Measurements from ENCODE around the gene RTN3. TPM values are rescaled to one million over a fixed set of nuclear protein-coding genes. Genes with fewer than 3 reads are reported as not detected.
A peak's percentile ranks its signal among the peaks of the same experiment; 100 is the strongest.

Gene RTN3
- total and polyA plus RNA-seq, 9 of the 15 experiments (the other 6 are each of a cell fraction or from before 2014, with no cell fraction given): 41.6 to 169 (median 93.5) TPM

DNA sequence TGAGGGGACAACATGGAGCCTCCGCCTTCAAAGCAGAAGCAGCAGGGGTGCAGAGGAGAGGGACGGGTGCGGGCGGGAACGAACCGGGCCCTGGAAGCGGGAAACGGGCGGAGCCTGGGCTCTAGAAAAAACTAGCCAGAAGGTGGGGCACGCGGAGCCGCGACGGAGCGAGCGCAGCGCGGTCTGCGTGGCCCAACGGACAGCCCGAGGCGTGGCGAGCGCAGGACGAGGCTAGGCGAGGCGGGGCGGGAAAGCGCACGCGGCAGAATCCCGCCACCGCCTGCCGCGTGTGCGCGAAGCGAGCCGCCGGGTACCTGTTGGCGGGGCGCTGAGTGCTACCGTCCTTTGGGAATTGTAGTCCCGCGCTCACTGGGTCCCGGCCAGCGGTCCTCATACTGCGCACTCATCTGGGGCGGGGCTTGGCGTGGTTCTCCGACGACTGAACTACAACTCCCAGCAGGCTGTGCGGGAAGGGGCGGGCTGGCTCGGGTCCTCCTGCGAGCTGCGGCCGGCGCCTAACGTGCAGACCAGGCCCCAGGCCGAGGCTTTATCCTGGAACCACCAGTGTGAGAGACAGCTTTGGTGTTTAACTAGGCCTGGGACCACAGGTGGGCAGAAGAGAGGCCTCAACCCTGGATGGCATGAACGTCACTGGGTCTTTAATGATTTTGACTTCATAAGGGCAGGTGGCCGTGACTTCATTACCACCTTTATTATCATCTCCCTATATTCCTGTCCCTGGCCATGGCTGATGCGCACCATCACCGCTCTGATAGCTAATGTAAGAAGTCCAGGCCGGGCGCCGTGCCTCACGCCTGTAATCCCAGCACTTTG is 9.8 kb upstream of the RTN3 start, which contains the start of gene ATL3 (continued):
- TF ChIP-seq, protein P1, sequence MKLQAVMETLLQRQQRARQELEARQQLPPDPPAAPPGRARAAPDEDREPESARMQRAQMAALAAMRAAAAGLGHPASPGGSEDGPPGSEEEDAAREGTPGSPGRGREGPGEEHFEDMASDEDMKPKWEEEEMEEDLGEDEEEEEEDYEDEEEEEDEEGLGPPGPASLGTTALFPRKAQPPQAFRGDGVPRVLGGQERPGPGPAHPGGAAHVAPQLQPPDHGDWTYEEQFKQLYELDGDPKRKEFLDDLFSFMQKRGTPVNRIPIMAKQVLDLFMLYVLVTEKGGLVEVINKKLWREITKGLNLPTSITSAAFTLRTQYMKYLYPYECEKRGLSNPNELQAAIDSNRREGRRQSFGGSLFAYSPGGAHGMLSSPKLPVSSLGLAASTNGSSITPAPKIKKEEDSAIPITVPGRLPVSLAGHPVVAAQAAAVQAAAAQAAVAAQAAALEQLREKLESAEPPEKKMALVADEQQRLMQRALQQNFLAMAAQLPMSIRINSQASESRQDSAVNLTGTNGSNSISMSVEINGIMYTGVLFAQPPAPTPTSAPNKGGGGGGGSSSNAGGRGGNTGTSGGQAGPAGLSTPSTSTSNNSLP (IDR thresholded peaks at IDR 0.05; ENCODE audit: borderline replicate concordance, low read depth, low read length): no peak
- TF ChIP-seq ZNF121 (CRISPR knock-in tag; conservative IDR thresholded peaks at IDR 0.05) (peak; percentile 94), WHSC1 (IDR thresholded peaks at IDR 0.05; ENCODE audit: low read length) (no peak), NR4A1 (CRISPR knock-in tag; IDR thresholded peaks at IDR 0.05) (peak; percentile 48; the same call in 1 of the 2 replicates), NR4A1 (tag; IDR thresholded peaks at IDR 0.05) (peak; percentile 76; the same call in 1 of the 2 replicates), NR1H2 (CRISPR knock-in tag; IDR thresholded peaks at IDR 0.05) (peak; percentile 99), ERF (CRISPR knock-in tag; IDR thresholded peaks at IDR 0.05) (peak; percentile 92), NEUROD1 (IDR thresholded peaks at IDR 0.05; ENCODE audit: borderline replicate concordance, low read depth, low read length, partially characterized antibody) (peak; percentile 13), TBP (optimal IDR thresholded peaks at IDR 0.05; ENCODE audit: low read depth, low read length) (peak; percentile 75), POLR2A (conservative IDR thresholded peaks at IDR 0.05) (peak; percentile 66; the same call in 1 of the 2 replicates), ESRRA (IDR thresholded peaks at IDR 0.05; ENCODE audit: borderline replicate concordance, low read depth) (peak; percentile 54; the same call in 1 of the 2 replicates), ETS2 (tag; IDR thresholded peaks at IDR 0.05; ENCODE audit: borderline replicate concordance, poor library complexity, severe bottlenecking) (no peak), PRMT5 (CRISPR knock-in tag; IDR thresholded peaks at IDR 0.05) (peak; percentile 96), PHF20 (IDR thresholded peaks at IDR 0.05; ENCODE audit: partially characterized antibody) (peak; percentile 67), RFX1 (IDR thresholded peaks at IDR 0.05) (no peak), ADNP (tag; IDR thresholded peaks at IDR 0.05) (no peak), SMAD4 (CRISPR knock-in tag; conservative IDR thresholded peaks at IDR 0.05) (peak; percentile 93)
- TF ChIP-seq, protein P2, sequence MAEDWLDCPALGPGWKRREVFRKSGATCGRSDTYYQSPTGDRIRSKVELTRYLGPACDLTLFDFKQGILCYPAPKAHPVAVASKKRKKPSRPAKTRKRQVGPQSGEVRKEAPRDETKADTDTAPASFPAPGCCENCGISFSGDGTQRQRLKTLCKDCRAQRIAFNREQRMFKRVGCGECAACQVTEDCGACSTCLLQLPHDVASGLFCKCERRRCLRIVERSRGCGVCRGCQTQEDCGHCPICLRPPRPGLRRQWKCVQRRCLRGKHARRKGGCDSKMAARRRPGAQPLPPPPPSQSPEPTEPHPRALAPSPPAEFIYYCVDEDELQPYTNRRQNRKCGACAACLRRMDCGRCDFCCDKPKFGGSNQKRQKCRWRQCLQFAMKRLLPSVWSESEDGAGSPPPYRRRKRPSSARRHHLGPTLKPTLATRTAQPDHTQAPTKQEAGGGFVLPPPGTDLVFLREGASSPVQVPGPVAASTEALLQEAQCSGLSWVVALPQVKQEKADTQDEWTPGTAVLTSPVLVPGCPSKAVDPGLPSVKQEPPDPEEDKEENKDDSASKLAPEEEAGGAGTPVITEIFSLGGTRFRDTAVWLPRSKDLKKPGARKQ (CRISPR knock-in tag; IDR thresholded peaks at IDR 0.05): no peak; the same call in 1 of the 2 replicates
- TF ChIP-seq, protein P3, sequence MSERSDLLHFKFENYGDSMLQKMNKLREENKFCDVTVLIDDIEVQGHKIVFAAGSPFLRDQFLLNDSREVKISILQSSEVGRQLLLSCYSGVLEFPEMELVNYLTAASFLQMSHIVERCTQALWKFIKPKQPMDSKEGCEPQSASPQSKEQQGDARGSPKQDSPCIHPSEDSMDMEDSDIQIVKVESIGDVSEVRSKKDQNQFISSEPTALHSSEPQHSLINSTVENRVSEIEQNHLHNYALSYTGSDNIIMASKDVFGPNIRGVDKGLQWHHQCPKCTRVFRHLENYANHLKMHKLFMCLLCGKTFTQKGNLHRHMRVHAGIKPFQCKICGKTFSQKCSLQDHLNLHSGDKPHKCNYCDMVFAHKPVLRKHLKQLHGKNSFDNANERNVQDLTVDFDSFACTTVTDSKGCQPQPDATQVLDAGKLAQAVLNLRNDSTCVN (CRISPR knock-in tag; IDR thresholded peaks at IDR 0.05): no peak
- TF ChIP-seq, protein P4, sequence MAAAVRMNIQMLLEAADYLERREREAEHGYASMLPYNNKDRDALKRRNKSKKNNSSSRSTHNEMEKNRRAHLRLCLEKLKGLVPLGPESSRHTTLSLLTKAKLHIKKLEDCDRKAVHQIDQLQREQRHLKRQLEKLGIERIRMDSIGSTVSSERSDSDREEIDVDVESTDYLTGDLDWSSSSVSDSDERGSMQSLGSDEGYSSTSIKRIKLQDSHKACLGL (CRISPR knock-in tag; IDR thresholded peaks at IDR 0.05; ENCODE audit: borderline replicate concordance, poor library complexity, severe bottlenecking): peak; percentile 7
- TF ChIP-seq, protein P5, sequence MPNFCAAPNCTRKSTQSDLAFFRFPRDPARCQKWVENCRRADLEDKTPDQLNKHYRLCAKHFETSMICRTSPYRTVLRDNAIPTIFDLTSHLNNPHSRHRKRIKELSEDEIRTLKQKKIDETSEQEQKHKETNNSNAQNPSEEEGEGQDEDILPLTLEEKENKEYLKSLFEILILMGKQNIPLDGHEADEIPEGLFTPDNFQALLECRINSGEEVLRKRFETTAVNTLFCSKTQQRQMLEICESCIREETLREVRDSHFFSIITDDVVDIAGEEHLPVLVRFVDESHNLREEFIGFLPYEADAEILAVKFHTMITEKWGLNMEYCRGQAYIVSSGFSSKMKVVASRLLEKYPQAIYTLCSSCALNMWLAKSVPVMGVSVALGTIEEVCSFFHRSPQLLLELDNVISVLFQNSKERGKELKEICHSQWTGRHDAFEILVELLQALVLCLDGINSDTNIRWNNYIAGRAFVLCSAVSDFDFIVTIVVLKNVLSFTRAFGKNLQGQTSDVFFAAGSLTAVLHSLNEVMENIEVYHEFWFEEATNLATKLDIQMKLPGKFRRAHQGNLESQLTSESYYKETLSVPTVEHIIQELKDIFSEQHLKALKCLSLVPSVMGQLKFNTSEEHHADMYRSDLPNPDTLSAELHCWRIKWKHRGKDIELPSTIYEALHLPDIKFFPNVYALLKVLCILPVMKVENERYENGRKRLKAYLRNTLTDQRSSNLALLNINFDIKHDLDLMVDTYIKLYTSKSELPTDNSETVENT (CRISPR knock-in tag; IDR thresholded peaks at IDR 0.05): peak; percentile 72; the same call in 1 of the 2 replicates

Data from K562 (cell line).